ENCODE data around the gene TMEM8B.

The TMEM8B gene

DNA sequence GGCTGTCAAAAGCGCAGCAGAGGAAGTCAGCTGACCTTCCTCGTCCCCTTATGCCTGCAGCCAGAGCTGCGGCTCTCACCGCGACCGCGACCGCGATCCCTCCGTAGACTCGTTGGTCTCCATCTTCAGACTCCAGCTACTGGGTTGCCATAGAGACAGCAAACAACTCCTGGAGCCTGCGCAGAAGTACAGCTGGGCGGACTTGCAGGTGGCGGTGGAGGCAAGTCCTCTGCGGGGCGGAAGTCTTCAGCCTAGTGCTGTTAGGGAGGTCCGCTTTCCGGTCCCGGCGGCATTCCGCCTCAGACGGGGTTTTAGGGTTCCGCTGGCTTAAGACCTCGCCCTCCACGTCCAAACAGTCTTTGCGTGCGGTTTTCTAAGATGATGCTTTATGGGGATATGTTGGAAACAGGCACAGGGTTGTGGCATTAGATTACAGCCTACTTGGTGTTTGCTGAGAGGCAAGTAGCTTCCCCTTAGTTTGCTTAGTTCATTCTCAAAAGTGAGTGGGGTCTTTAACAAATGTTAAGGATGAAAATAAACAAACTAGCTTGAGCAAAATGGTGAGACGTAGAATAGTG is 16.9 kb upstream of the TMEM8B start, which contains the start of gene SPAG8:
Gene SPAG8 (minus strand): TSS at position 238 of the 578 bp plus-strand sequence. CDS start 115 bp downstream, at position 123.
- DNase-seq (ENCODE audit: low read depth in 2 of 2) = peak; percentile 82 to 83

- DNase-seq (ENCODE audit: low read depth in 2 of 2) = no peak
These were observed 15.5 kb upstream of the TMEM8B start for GRCh38 chr9:35813434-35814105.

DNA sequence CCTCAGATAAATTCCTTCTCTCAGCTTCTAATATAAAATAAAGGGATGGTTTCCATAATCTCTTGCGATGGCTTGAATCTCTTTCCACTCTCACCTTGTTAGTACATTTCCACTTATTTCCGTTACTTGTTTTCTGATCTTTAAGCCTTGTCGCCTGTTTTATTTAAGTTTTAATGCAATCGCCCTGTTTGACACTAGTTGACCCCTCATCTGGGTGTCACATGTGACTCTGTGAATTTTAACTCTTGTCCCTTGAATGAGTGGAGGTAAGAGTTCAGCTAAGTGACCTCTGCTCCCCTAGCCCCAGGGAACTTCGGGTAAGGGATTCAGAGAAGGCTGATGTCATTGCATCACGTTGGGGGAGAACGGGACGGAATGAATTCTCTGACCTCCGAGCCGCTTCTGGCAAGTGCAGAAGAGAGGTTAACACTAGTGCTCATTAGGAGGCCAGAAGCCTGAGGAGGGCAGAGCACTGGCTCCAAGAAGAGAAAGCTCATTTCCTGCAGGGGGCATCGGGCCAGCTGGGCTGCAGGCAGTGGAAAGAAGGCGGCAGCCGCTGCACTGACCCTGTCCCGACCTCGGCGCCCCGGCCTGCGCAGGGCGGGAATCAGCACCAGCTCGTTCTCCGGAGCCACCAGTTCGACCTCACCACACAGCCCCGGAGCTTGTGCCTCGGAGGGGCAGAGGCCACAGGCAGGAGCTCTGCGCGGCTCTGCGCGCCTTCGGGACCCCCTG is 14.8 kb upstream of the TMEM8B start:
- DNase-seq (ENCODE audit: low read depth in 2 of 2) = peak in 1 of 2 donors; percentile 7

GRCh38 chr9:35814841-35815543 is 14.0 kb upstream of the TMEM8B start, which contains the start of gene HINT2:
Gene HINT2 (minus strand): TSS chr9:35815042. CDS start chr9:35814979, 63 bp downstream.
- DNase-seq (ENCODE audit: low read depth in 2 of 2) = peak; percentile 97

DNA sequence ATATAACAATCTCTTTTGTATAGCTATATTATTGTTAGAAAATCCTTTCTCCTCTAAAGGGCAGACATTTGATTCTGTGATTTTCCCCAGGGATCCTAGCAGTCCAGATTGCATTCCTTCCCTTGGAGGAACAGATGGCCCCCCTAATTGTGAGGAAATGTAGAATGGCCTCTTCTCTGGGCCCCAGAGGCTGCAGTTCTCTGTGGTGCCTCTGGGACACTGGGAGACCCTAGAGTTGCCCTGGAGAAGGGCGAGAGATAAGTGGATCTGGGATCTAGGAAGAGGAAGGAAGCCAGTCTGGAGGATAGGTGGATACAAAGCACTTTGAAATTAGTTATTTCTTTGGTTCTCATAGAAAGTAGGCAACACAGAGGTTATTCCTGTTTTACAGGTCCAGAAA is 12.3 kb upstream of the TMEM8B start:
- no peak for DNase-seq (ENCODE audit: low read depth in 2 of 2)

- DNase-seq (ENCODE audit: low read depth in 2 of 2) = no peak
These were observed 10.7 kb upstream of the TMEM8B start for GRCh38 chr9:35818341-35818740.

DNA sequence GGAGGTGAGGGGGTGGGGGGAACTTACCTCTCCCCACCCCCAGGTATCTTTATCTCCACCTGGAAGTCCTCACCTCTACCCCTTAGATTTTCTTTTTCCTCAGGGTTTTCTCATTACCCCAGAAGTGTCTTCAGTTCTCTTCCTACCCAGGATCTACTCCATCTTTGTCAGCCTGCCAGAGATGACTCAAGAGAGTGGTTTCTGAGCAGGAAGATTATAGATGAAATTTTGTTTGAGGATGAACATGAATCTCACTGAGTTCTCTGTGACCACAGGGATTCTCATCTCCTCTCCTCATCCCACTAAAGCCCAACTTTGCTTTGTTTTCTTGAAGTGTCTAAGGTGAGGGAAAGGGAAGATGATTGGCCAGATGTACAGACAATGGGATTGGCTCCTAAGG is 9.0 kb upstream of the TMEM8B start:
- no peak for DNase-seq (ENCODE audit: low read depth in 2 of 2)

GRCh38 chr9:35822926-35823325 is 6.1 kb upstream of the TMEM8B start:
- DNase-seq (ENCODE audit: low read depth in 2 of 2) = no peak

GRCh38 chr9:35826071-35826701 is 2.8 kb upstream of the TMEM8B start:
- no peak for DNase-seq (ENCODE audit: low read depth in 2 of 2)

- no peak for DNase-seq (ENCODE audit: low read depth in 2 of 2)
These were observed 1.5 kb upstream of the TMEM8B start for GRCh38 chr9:35827486-35827885.

DNA sequence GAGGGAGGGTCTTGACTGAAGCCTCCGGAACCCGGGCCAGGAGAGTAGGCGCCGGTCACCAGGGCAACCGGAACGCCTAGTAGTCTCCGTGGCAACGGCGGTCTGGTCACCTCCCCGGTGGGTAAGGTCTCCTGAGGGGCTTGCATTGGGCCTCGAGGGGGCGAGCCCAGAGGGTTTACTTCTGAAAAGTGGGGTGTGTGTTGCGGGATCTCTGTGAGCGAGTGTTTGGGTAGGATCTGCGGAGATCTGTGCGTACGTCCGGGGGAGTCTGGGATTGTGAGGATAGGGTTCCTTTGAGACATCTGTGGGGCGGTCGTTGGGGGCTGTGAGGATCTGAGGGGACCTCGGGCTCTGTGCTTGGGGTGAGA is 328 bp upstream of the TMEM8B start, which contains the start of gene FAM221B:
Gene FAM221B (minus strand): TSS at position 17 of the 368 bp plus-strand sequence. CDS start 2,571 bp downstream, outside the sequence.
- no peak for DNase-seq (ENCODE audit: low read depth in 2 of 2)

GRCh38 chr9:35829764-35830096 is 702 bp downstream of the TMEM8B start:
- no peak for DNase-seq (ENCODE audit: low read depth in 2 of 2)

DNA sequence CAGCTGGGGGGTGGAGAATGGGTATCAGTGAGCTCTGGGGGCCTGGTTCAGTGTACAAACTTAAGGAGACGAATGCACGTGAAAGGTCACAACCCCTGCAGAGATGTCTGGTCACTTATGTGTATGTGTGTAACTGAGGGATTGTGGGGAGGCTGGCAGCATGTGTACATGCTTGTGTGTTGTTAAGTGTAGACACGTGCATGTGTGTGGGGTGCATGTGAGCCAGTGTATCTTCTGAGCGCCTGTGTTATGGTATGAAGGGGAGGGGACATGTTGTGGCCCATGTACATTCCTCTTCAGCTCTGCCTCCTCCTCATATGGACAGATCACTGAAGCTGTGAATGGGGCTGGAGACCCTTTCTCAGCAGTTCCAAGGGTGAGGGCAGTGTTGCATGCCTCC is 2.0 kb downstream of the TMEM8B start:
- no peak for DNase-seq (ENCODE audit: low read depth in 2 of 2)

GRCh38 chr9:35832814-35833213 is 3.8 kb downstream of the TMEM8B start:
- no peak for DNase-seq (ENCODE audit: low read depth in 2 of 2)

DNA sequence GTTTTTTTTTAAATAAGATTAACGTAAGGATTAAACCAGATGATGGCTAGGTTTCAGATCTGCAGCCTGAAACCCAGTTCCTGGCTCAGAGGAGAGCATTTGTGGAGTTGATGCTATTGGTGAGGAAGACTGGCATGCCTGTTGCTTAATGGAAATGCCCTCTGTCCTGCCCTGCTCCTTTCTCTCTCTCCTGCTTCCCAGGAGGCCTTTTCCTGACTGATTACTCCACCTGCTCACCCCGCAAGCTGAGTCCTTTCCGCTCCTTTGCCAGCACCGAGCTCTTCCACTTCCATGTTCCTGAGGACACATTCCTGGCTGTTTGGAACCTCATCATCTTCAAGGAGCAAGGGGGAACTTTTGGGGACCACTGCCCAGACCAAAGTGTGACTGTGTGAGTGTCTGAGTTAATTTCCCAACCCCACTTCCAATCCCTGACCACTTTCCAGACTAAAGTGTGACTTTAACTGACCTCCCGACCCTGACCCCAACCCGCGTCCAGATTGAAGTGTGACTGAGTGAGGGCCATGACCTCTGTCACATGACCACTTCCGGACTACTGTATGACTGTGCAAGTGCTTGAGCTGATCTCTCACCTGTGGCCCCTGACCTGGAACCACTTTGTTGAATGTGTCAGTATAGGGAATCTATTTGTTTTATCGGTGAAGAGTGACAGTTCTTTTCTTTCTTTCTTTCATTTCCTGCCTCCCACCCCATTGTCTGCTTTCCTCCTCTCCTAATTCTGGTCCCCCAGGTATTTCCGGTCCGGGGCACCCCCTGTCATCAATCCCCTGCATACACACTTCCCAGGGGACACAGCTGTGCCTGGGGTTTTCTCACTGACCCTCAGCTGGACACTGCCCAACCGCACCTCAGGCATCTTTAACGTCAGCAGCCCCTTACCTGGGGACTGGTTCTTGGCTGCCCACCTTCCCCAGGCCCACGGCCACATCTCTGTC is 5.5 kb downstream of the TMEM8B start:
- DNase-seq (ENCODE audit: low read depth in 2 of 2) = no peak

- DNase-seq (ENCODE audit: low read depth in 2 of 2) = no peak
These were observed 6.2 kb downstream of the TMEM8B start for GRCh38 chr9:35835216-35835632.

DNA sequence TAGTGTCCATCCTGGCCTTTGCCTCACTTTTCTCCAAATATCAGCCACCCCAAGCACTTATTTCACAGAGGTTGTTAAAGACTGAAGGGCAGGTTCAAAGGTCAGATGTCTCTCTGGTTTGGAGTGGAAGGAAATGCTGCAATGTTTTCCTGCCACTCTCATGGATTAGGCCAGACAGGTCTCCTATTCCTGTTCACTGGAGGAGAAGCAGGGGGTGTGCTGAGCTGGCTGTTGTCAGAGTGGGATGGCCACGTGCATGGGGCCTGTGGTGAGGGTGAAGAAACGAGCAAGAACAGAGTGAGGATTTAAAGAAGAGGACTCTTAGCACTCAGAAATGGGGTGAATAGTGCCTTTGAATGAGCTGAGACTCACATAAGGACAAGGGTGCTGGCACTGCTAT is 6.7 kb downstream of the TMEM8B start:
- no peak for DNase-seq (ENCODE audit: low read depth in 2 of 2)

GRCh38 chr9:35836595-35836994 is 7.6 kb downstream of the TMEM8B start:
- DNase-seq (ENCODE audit: low read depth in 2 of 2) = no peak

DNA sequence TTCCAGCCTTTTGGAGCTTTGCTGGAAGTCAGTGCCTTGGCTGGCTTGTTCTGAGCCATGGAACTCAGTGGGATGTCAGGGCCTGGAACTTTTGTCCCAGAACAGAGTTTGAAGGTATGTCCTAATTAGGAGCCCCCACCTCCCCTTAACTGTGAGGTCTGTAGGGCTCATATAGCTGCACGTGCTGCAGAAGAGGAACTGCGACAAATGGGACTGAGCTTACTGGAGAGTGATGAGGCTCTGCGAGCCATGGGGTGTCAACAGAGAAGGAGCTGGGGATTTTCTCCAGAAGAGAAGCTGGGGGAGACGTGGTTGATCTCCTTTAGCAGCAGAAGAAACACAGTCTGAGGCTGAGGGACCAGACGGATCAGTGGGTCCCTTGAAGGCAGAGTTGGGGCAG is 10.9 kb downstream of the TMEM8B start:
- DNase-seq (ENCODE audit: low read depth in 2 of 2) = no peak

GRCh38 chr9:35840881-35841644 is 12.0 kb downstream of the TMEM8B start:
- DNase-seq (ENCODE audit: low read depth in 2 of 2) = no peak
